ENCODE measurements around the gene SAMD7.
A peak's percentile ranks its signal among the peaks of the same experiment; 100 is the strongest.

The SAMD7 gene

GRCh38 chr3:169911272-169911671, at the start of gene SAMD7:
TSS of gene SAMD7 (plus strand) at chr3:169911572. CDS start at chr3:169919499, 7,927 bp downstream.
- no peak within 1 kb of the TSS for H3K4me3 ChIP-seq (replicated peaks; ENCODE audit: low read depth, low read length)
- DNase-seq (ENCODE audit: extremely low read depth, low read depth), result no peak
- TF ChIP-seq CTCF (IDR thresholded peaks at IDR 0.05; ENCODE audit: low read depth, low read length, missing control alignments), result no peak

GRCh38 chr3:169861871-169862270, 49.5 kb upstream of the SAMD7 start:
- no peak overlapping the region for H3K4me3 ChIP-seq (replicated peaks; ENCODE audit: low read depth, low read length)
- TF ChIP-seq CTCF (IDR thresholded peaks at IDR 0.05; ENCODE audit: low read depth, low read length, missing control alignments), result no peak
- DNase-seq (ENCODE audit: extremely low read depth, low read depth), result no peak

GRCh38 chr3:169863458-169863899, 47.9 kb upstream of the SAMD7 start:
- no peak overlapping the region for H3K4me3 ChIP-seq (replicated peaks; ENCODE audit: low read depth, low read length)
- DNase-seq (ENCODE audit: extremely low read depth, low read depth), result peak; percentile 56
- peak; percentile 85 for TF ChIP-seq CTCF (IDR thresholded peaks at IDR 0.05; ENCODE audit: low read depth, low read length, missing control alignments)

- no peak overlapping the region for H3K4me3 ChIP-seq (replicated peaks; ENCODE audit: low read depth, low read length)
- no peak for TF ChIP-seq CTCF (IDR thresholded peaks at IDR 0.05; ENCODE audit: low read depth, low read length, missing control alignments)
- DNase-seq (ENCODE audit: extremely low read depth, low read depth), result no peak
Measured at GRCh38 chr3:169864270-169864669, 47.1 kb upstream of the SAMD7 start.

- no peak for DNase-seq (ENCODE audit: extremely low read depth, low read depth)
- TF ChIP-seq CTCF (IDR thresholded peaks at IDR 0.05; ENCODE audit: low read depth, low read length, missing control alignments), result no peak
- no peak overlapping the region for H3K4me3 ChIP-seq (replicated peaks; ENCODE audit: low read depth, low read length)
Measured at GRCh38 chr3:169865176-169865767, 46.1 kb upstream of the SAMD7 start.

GRCh38 chr3:169867584-169868210, 43.7 kb upstream of the SAMD7 start:
- H3K4me3 ChIP-seq (replicated peaks; ENCODE audit: low read depth, low read length), result no peak overlapping the region
- TF ChIP-seq CTCF (IDR thresholded peaks at IDR 0.05; ENCODE audit: low read depth, low read length, missing control alignments), result no peak
- DNase-seq (ENCODE audit: extremely low read depth, low read depth), result no peak
